HG03064 (cell line): ENCODE measurements around the gene KAT6B.
"Not testable (repeated sequence)": the region's sequence is repeated elsewhere in the genome, so short reads cannot be mapped to it uniquely, and the experiment has no call there.

Source experiments
- ATAC-seq: cut with Tn5 transposase; IDR thresholded peaks from one replicate; pipeline ENCODE4 v1.9.1; 2021; ENCODE audit warnings: low read depth; ENCODE audit not compliant: unreplicated experiment

KAT6B gene

GRCh38 chr10:74883428-74883827 lies 57.0 kb downstream of the KAT6B start:
- no peak for ATAC-seq

- no peak for ATAC-seq
Measured at GRCh38 chr10:74887614-74888284, 61.3 kb downstream of the KAT6B start.

- no peak for ATAC-seq
Measured at GRCh38 chr10:74888962-74889661, 62.7 kb downstream of the KAT6B start.

GRCh38 chr10:74889662-74889998 lies 63.2 kb downstream of the KAT6B start:
- ATAC-seq, result no peak

- no peak for ATAC-seq
Measured at GRCh38 chr10:74890460-74890859, 64.1 kb downstream of the KAT6B start.

- no peak for ATAC-seq
Measured at GRCh38 chr10:74891053-74891452, 64.7 kb downstream of the KAT6B start.

GRCh38 chr10:74892839-74893238 lies 66.4 kb downstream of the KAT6B start:
- no peak for ATAC-seq

- ATAC-seq, result not testable (repeated sequence)
Measured at GRCh38 chr10:74893329-74893728, 66.9 kb downstream of the KAT6B start.

- no peak for ATAC-seq
Measured at GRCh38 chr10:74896788-74897527, 70.6 kb downstream of the KAT6B start.

GRCh38 chr10:74898201-74898976 lies 72.0 kb downstream of the KAT6B start:
- peak; percentile 58 for ATAC-seq

- ATAC-seq, result no peak
Measured at GRCh38 chr10:74900297-74900696, 73.9 kb downstream of the KAT6B start.

GRCh38 chr10:74901301-74901700 lies 74.9 kb downstream of the KAT6B start:
- no peak for ATAC-seq

- ATAC-seq, result no peak
Measured at GRCh38 chr10:74901867-74902450, 75.6 kb downstream of the KAT6B start.

GRCh38 chr10:74903491-74903890 lies 77.1 kb downstream of the KAT6B start:
- no peak for ATAC-seq

GRCh38 chr10:74906611-74907198 lies 80.3 kb downstream of the KAT6B start:
- ATAC-seq, result no peak

- ATAC-seq, result no peak
Measured at GRCh38 chr10:74909670-74910069, 83.3 kb downstream of the KAT6B start.

- ATAC-seq, result no peak
Measured at GRCh38 chr10:74910241-74910975, 84.0 kb downstream of the KAT6B start.

GRCh38 chr10:74910976-74911350 lies 84.6 kb downstream of the KAT6B start:
- ATAC-seq, result no peak

- ATAC-seq, result no peak
Measured at GRCh38 chr10:74912182-74912581, 85.8 kb downstream of the KAT6B start.

- ATAC-seq, result no peak
Measured at GRCh38 chr10:74912682-74913081, 86.3 kb downstream of the KAT6B start.
